GM12878 (cell line): ENCODE measurements around the gene ESPNL. TPM values are rescaled to one million over a fixed set of nuclear protein-coding genes. Genes with fewer than 3 reads are reported as not detected.

ENCODE experiments used
- ATAC-seq: fragments of 200-7000 bp; cut with Tn5 transposase; 3 replicates; pipeline ENCODE4 v1.9.1; 2020; ENCODE audit warnings: mild to moderate bottlenecking, moderate library complexity
- BruUV-seq: library from RNA; stranded (reverse); fragments of 400-500 nt; replicated peaks from 2 replicates; lab custom pipeline; 2021; lab: Mats Ljungman, UMichigan
- CTCF ChIA-PET: fragments of 300-600 bp; sonication (Branson Sonifier 250); formaldehyde crosslinking; extraction: SDS; loops from one replicate; lab custom pipeline; 2021; ENCODE audit warnings: inconsistent platforms; lab: Yijun Ruan, JAX
- POLR2A ChIA-PET: fragments of 350-600 bp; formaldehyde crosslinking; extraction: SDS; loops from one replicate; lab custom pipeline; 2021; ENCODE audit warnings: inconsistent platforms; lab: Charles Lee
- RAD21 ChIA-PET: fragments of 300-600 bp; sonication (Branson Sonifier 250); formaldehyde crosslinking; loops from one replicate; lab custom pipeline; 2023; ENCODE audit warnings: antibody characterized with exemption; ENCODE audit not compliant: unreplicated experiment; lab: Charles Lee
- SMC1A ChIA-PET: fragments of 300-600 bp; sonication (Branson Sonifier 250); formaldehyde crosslinking; loops from one replicate; lab custom pipeline; 2023; ENCODE audit not compliant: unreplicated experiment, uncharacterized antibody; lab: Charles Lee
- DNase-seq: peaks from one replicate; pipeline ENCODE4 v3.0.0-alpha.2; 2011; ENCODE audit warnings: low read depth, low spot score
- FAIRE-seq: peaks from 3 replicates; lab custom pipeline; 2011; peaks lifted over from hg19 to GRCh38; lab: Jason Lieb, UNC
- H2AFZ ChIP-seq: 2 replicates; pipeline ENCODE4 v1.6.0; 2011; ENCODE audit warnings: low read depth, low read length, control low read depth; ENCODE audit not compliant: control insufficient read depth
- H3K27ac ChIP-seq: 2 replicates; pipeline ENCODE4 v1.5.1; 2011; ENCODE audit warnings: control low read depth; ENCODE audit not compliant: control insufficient read depth, insufficient read depth
- H3K27me3 ChIP-seq, 2 experiments: replicated peaks in 1 of 2; 2 replicates each; pipeline versions ENCODE4 v1.6.0 to v1.6.1; 2011; ENCODE audit warnings: low read length in 1 of 2; ENCODE audit not compliant: control insufficient read depth in 2 of 2, insufficient read depth in 2 of 2
- H3K36me3 ChIP-seq, 2 experiments: 2 replicates each; pipeline ENCODE4 v1.5.1; 2011; ENCODE audit warnings: low read length in 1 of 2; ENCODE audit not compliant: control insufficient read depth in 2 of 2, insufficient read depth in 2 of 2
- H3K4me1 ChIP-seq: 2 replicates; pipeline ENCODE4 v1.6.1; 2011; ENCODE audit warnings: mild to moderate bottlenecking, low read length, moderate library complexity, mixed read lengths; ENCODE audit not compliant: control insufficient read depth, insufficient read depth
- H3K4me2 ChIP-seq: 2 replicates; pipeline ENCODE4 v1.6.0; 2011; ENCODE audit warnings: control low read depth; ENCODE audit not compliant: control insufficient read depth, insufficient read depth
- H3K4me3 ChIP-seq: fragments of 200-600 bp; sonication (generic); 2 replicates; pipeline ENCODE4 v1.5.1; 2016
- H3K79me2 ChIP-seq: 2 replicates; pipeline ENCODE4 v1.6.0; 2011; ENCODE audit warnings: low read length; ENCODE audit not compliant: control insufficient read depth, insufficient read depth
- H3K9ac ChIP-seq: 2 replicates; pipeline ENCODE4 v1.8.0; 2011; ENCODE audit warnings: low read length, control low read depth, mixed read lengths; ENCODE audit not compliant: control insufficient read depth, insufficient read depth
- H3K9me3 ChIP-seq: replicated peaks from 3 replicates; pipeline ENCODE4 v1.5.1; 2011; ENCODE audit warnings: mild to moderate bottlenecking, low read length; ENCODE audit not compliant: control insufficient read depth, insufficient read depth
- H4K20me1 ChIP-seq: 2 replicates; pipeline ENCODE4 v1.6.0; 2011; ENCODE audit not compliant: control insufficient read depth, insufficient read depth
- ATF2 ChIP-seq: IDR thresholded peaks from 2 replicates; pipeline ENCODE4 v1.6.1; 2012; ENCODE audit warnings: low read length, inconsistent platforms
- ATF3 ChIP-seq: IDR thresholded peaks from 2 replicates; pipeline ENCODE4 v1.6.1; 2011; ENCODE audit warnings: low read depth, mild to moderate bottlenecking, low read length, moderate library complexity, borderline replicate concordance; ENCODE audit errors: extremely low read depth
- CHD1 ChIP-seq: IDR thresholded peaks from 2 replicates; pipeline ENCODE4 v1.6.1; 2012; ENCODE audit warnings: low read depth, low read length, improper control_type of control experiment
- E2F8 ChIP-seq: fragments of 450-650 bp; IDR thresholded peaks from 2 replicates; pipeline ENCODE4 v1.6.1; 2018; ENCODE audit warnings: mild to moderate bottlenecking, low read depth, moderate library complexity; ENCODE audit not compliant: partially characterized antibody
- ETV6 ChIP-seq, 2 experiments: fragments of 450-650 bp in 1 of 2; IDR thresholded peaks in 1 of 2; conservative IDR thresholded peaks in 1 of 2; 2 replicates each; pipeline ENCODE4 v1.6.1; 2014; ENCODE audit warnings: antibody characterized with exemption in 1 of 2, borderline replicate concordance in 1 of 2, low read depth in 1 of 2, mild to moderate bottlenecking in 1 of 2, moderate library complexity in 1 of 2
- IKZF1 ChIP-seq: fragments of 450-650 bp; conservative IDR thresholded peaks from 2 replicates; pipeline ENCODE4 v1.6.1; 2017; ENCODE audit warnings: antibody characterized with exemption, mild to moderate bottlenecking
- IKZF2 ChIP-seq, 2 experiments: fragments of 450-650 bp; IDR thresholded peaks; 2 replicates each; pipeline ENCODE4 v1.6.1; 2017; ENCODE audit warnings: mild to moderate bottlenecking in 2 of 2, moderate library complexity in 2 of 2
- MAX ChIP-seq: IDR thresholded peaks from 2 replicates; pipeline ENCODE4 v1.6.1; 2012; ENCODE audit warnings: low read depth, low read length, improper control_type of control experiment
- STAT1 ChIP-seq: fragments of 450-650 bp; conservative IDR thresholded peaks from 2 replicates; pipeline ENCODE4 v1.6.1; 2014; ENCODE audit warnings: antibody characterized with exemption, mild to moderate bottlenecking
- TAF1 ChIP-seq: IDR thresholded peaks from 2 replicates; pipeline ENCODE4 v1.6.1; 2011; ENCODE audit warnings: mild to moderate bottlenecking, low read depth, low read length, borderline replicate concordance
- ZZZ3 ChIP-seq: IDR thresholded peaks from 2 replicates; pipeline ENCODE4 v1.6.1; 2011; ENCODE audit warnings: low read depth; ENCODE audit not compliant: control insufficient read depth, insufficient read length
- WGBS: methylation state at CpG from one replicate; pipeline ENCODE4 v1.1.6; 2016; ENCODE audit warnings: low lambda C conversion rate; ENCODE audit not compliant: insufficient replicate concordance, insufficient coverage; ENCODE audit errors: missing lambda C conversion rate; 5-methylcytosine and 5-hydroxymethylcytosine counted together
- in situ Hi-C: fragments of 300-500 bp; cut with MboI; formaldehyde crosslinking; loops from 9 replicates; pipeline ENCODE4 v1.14.3; 2018; ENCODE audit warnings: mixed read lengths
- intact Hi-C: fragments of 100-400 bp; cut with micrococcal nuclease; formaldehyde crosslinking; loops from one replicate; pipeline ENCODE4 v1.14.2; 2022; ENCODE audit not compliant: unreplicated experiment
- polyA plus RNA-seq, 11 experiments: library from polyadenylated mRNA; depleted of rRNA in 4 of 11; unstranded in 6 of 11; stranded (reverse) in 5 of 11; fragments of >200 nt; fragmentation: Nextera tagmentation in 4 of 11; fragmentation: Illumina TruSeq in 1 of 11; extraction: Ambion mirVana in 4 of 11; extraction: Trizol in 1 of 11; gene quantifications; 1 replicate in 1 of 11; 2 replicates in 10 of 11; pipeline versions ENCODE4 v1.2.1 to v1.2.3, GENCODE V29; 2011 to 2016; ENCODE audit warnings: inconsistent platforms in 2 of 11, missing spikeins in 2 of 11, low read depth in 1 of 11
- total RNA-seq, 4 experiments: library from RNA; depleted of rRNA in 3 of 4; stranded (reverse); fragments of >200 nt in 3 of 4; fragmentation: Illumina TruSeq in 1 of 4; extraction: Trizol in 1 of 4; gene quantifications; 2 replicates each; pipeline versions ENCODE4 v1.2.1 to v1.2.3, GENCODE V29; 2013 to 2021

ESPNL gene
- total and polyA plus RNA-seq, 10 of the 15 experiments (the other 5 are each of a cell fraction or from before 2014, with no cell fraction given), result 0.05 to 0.94 (median 0.36) TPM; not detected in 3

- ChIA-PET SMC1A (no interaction called here), POLR2A (no interaction called here), RAD21 (interaction anchor here (0.7 kb wide), 1 partner anchor 317 kb away, joined by 3 read pairs; no protein-coding TSS in a partner anchor), CTCF (no interaction called here)
- Histone ChIP-seq H3K27ac (no peak overlapping the region), H3K27me3 (no peaks in the 10 kb centered on the region), H3K4me1 (peaks cover under 1% of the 10 kb centered on the region; the same call in 1 of the 2 replicates), H3K4me2 (no peak overlapping the region), H4K20me1 (no peaks in the 10 kb centered on the region), H3K9ac (no peak overlapping the region), H3K36me3 (no peaks in the 10 kb centered on the region), H3K9me3 (no peaks in the 10 kb centered on the region), H3K4me3 (no peak overlapping the region)
- intact Hi-C loops, result no loop called here
- FAIRE-seq, result no peak
- BruUV-seq, result no TSS peak
- no peak for ATAC-seq
- no peak for TF ChIP-seq ATF2
- no peak for TF ChIP-seq IKZF2 (IDR thresholded peaks at IDR 0.05)
- TF ChIP-seq TAF1, result no peak
- no peak for TF ChIP-seq STAT1
- TF ChIP-seq ZZZ3, result no peak
- peak in 1 of 2 experiments; percentile 39; a peak in 1 of 4 replicates for TF ChIP-seq ETV6 (conservative IDR thresholded peaks at IDR 0.05 in 1 of 2, IDR thresholded peaks at IDR 0.05 in 1 of 2; ENCODE audit: borderline replicate concordance in 1 of 2, low read depth in 1 of 2)
- TF ChIP-seq, all 136 proteins: peak for 1
- WGBS, result 61% methylated on average over 4 of the region's 5 CpGs
- no peak for DNase-seq
- in situ Hi-C loops, result no loop called here
- Histone ChIP-seq H3K79me2 (no peaks in the 10 kb centered on the region), H2AFZ (no peak overlapping the region)
Observed at GRCh38 chr2:238144262-238144661, 44.1 kb downstream of the ESPNL start.

GRCh38 chr2:238145046-238145445 is 44.9 kb downstream of the ESPNL start:
- intact Hi-C loops (no loop called here), in situ Hi-C loops (no loop called here)
- ChIA-PET RAD21 (no interaction called here), SMC1A (no interaction called here), POLR2A (no interaction called here), CTCF (no interaction called here)
- Histone ChIP-seq H3K36me3 (no peaks in the 10 kb centered on the region), H3K4me3 (no peak overlapping the region), H2AFZ (no peak overlapping the region), H3K27ac (no peak overlapping the region), H3K9ac (no peak overlapping the region), H3K4me2 (no peak overlapping the region), H3K27me3 (no peaks in the 10 kb centered on the region), H3K79me2 (no peaks in the 10 kb centered on the region), H3K9me3 (no peaks in the 10 kb centered on the region), H3K4me1 (no peaks in the 10 kb centered on the region), H4K20me1 (no peaks in the 10 kb centered on the region)
- DNase-seq (no peak), ATAC-seq (no peak), FAIRE-seq (no peak)
- no TSS peak for BruUV-seq
- 47% methylated on average over 12 of the region's 12 CpGs for WGBS
- TF ChIP-seq ATF3 (no peak), MAX (no peak), E2F8 (no peak), CHD1 (no peak), IKZF1 (no peak)
